D341Med (cell line): ENCODE measurements around the gene GPRC5C.
A peak's percentile ranks its signal among the peaks of the same experiment; 100 is the strongest.

Experiments
- DNase-seq: peaks from one replicate; pipeline ENCODE4 v3.0.0; 2012; ENCODE audit warnings: low spot score

GPRC5C gene

GRCh38 chr17:74452841-74453661 is 21.2 kb downstream of the GPRC5C start:
- DNase-seq: no peak

- DNase-seq: peak; percentile 100
These were observed 21.8 kb downstream of the GPRC5C start for GRCh38 chr17:74453665-74454196.

- DNase-seq: no peak
These were observed 22.5 kb downstream of the GPRC5C start for GRCh38 chr17:74454197-74455024.

GRCh38 chr17:74455025-74455545 is 23.2 kb downstream of the GPRC5C start:
- DNase-seq: no peak

GRCh38 chr17:74455821-74456220 is 23.9 kb downstream of the GPRC5C start:
- DNase-seq: no peak

- peak; percentile 89 for DNase-seq
These were observed 25.4 kb downstream of the GPRC5C start for GRCh38 chr17:74457146-74457819.

GRCh38 chr17:74457820-74458166 is 25.9 kb downstream of the GPRC5C start:
- DNase-seq: no peak

- no peak for DNase-seq
These were observed 26.9 kb downstream of the GPRC5C start for GRCh38 chr17:74458835-74459234.

- no peak for DNase-seq
These were observed 27.7 kb downstream of the GPRC5C start for GRCh38 chr17:74459622-74460021.

- DNase-seq: no peak
These were observed 28.4 kb downstream of the GPRC5C start for GRCh38 chr17:74460241-74460640.

GRCh38 chr17:74460996-74461395 is 29.1 kb downstream of the GPRC5C start:
- no peak for DNase-seq

GRCh38 chr17:74461611-74462010 is 29.7 kb downstream of the GPRC5C start:
- DNase-seq: no peak

- no peak for DNase-seq
These were observed 33.0 kb downstream of the GPRC5C start for GRCh38 chr17:74464730-74465377.

GRCh38 chr17:74465378-74466110 is 33.7 kb downstream of the GPRC5C start:
- no peak for DNase-seq

- DNase-seq: no peak
These were observed 34.4 kb downstream of the GPRC5C start, which contains the start of gene CD300A for GRCh38 chr17:74466111-74466827. Gene CD300A, plus strand, starts transcription at chr17:74466634. Its CDS starts 70 bp downstream, at chr17:74466704.

- no peak for DNase-seq
These were observed 34.9 kb downstream of the GPRC5C start for GRCh38 chr17:74466828-74467184.

GRCh38 chr17:74467221-74467951 is 35.5 kb downstream of the GPRC5C start:
- DNase-seq: no peak

GRCh38 chr17:74471341-74471740 is 39.5 kb downstream of the GPRC5C start:
- no peak for DNase-seq

GRCh38 chr17:74472890-74473289 is 41.0 kb downstream of the GPRC5C start:
- DNase-seq: no peak

- DNase-seq: no peak
These were observed 41.4 kb downstream of the GPRC5C start for GRCh38 chr17:74473294-74473693.
